Measurements from ENCODE around the gene FSTL1. TPM values are rescaled to one million over a fixed set of nuclear protein-coding genes. Genes with fewer than 3 reads are reported as not detected.

FSTL1 gene
- total RNA-seq, 2 experiments from 2014 or later = 0.03 TPM; not detected in 1

DNA sequence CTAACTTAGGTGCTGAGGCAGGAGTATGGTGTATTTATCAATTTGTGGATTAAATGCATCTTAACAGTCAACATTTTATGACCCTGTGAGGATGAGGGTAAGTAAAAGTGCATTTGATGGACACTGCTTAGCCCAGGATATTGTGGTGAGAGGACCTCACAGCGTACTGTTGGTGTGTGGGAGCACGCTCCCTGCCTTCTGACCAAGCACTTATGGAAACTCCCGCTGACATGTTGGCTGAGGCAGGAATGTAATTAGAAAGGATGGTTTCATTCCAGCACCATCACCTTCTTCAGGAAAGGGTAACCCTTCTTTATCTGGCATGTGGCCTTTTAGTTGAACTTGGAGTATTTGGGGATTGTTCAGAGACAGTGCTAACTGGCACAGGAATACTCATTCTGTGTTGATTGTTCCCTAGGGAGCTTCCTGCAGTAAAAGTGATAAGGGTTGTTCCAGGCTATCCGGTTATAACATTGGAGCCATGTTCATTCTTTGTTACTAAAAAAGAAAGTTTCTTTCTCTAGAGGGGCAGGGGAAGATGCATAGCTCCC lies 11.7 kb upstream of the FSTL1 start:
- ChIA-PET POLR2A (no interaction called here), CTCF (interaction anchor here (1.2 kb wide), 1 partner anchor 45 kb away, joined by 3 read pairs; no protein-coding TSS in a partner anchor)
- DNase-seq = no peak
- Histone ChIP-seq H3K27me3 (ENCODE audit: control insufficient read depth in 1 of 2, insufficient read depth in 2 of 2, low read length in 2 of 2) (no peaks in the 10 kb centered on the region), H3K36me3 (ENCODE audit: insufficient read depth, low read length) (no peaks in the 10 kb centered on the region), H3K9me3 (ENCODE audit: control insufficient read depth in 1 of 2, insufficient read depth in 1 of 2, low read length in 2 of 2) (no peaks in the 10 kb centered on the region), H3K4me3 (ENCODE audit: low read length) (no peak overlapping the region), H3K4me1 (ENCODE audit: insufficient read depth, low read length) (no peaks in the 10 kb centered on the region), H3K27ac (ENCODE audit: low read depth in 1 of 2, low read length in 2 of 2) (no peak overlapping the region)
- Mint-ChIP-seq H3K9me3 (no peaks in the 10 kb centered on the region), H3K4me1 (ENCODE audit: low read depth) (no peaks in the 10 kb centered on the region), H3K36me3 (ENCODE audit: low read depth) (no peaks in the 10 kb centered on the region), H3K27me3 (peaks cover 6% of the 10 kb centered on the region), H3K27ac (no peak overlapping the region), H3K4me3 (no peak overlapping the region)
- no peak for TF ChIP-seq CTCF (IDR thresholded peaks at IDR 0.05)
- ATAC-seq (ENCODE audit: poor library complexity) = no peak
- intact Hi-C loops (cut with DNase I, micrococcal nuclease) = no loop called here

DNA sequence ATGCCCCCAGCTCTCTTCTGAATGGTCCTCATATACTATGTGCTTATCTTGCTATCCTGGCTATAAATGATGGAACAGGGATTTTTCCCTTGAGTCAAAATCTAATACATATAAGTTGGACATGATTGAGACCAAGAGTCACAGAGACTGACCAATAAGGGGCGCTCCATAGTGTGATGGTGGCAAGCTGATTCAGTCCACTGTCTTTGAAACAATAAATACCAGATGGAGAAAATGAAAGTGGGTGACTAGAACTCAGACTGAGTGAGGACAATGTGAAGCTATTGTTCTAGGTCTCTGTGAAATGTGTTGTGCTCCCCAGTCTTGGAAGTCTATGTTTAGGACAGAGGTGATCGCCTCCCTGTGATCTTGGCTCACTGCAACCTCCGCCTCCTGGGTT lies 10.6 kb upstream of the FSTL1 start:
- CTCF ChIA-PET = no interaction called here
- ATAC-seq (ENCODE audit: poor library complexity) (no peak), DNase-seq (no peak)
- Histone ChIP-seq H3K36me3 (ENCODE audit: insufficient read depth, low read length) (no peaks in the 10 kb centered on the region), H3K4me1 (ENCODE audit: insufficient read depth, low read length) (no peaks in the 10 kb centered on the region), H3K27ac (ENCODE audit: low read depth in 1 of 2, low read length in 2 of 2) (no peak overlapping the region), H3K4me3 (ENCODE audit: low read length) (no peak overlapping the region), H3K27me3 (ENCODE audit: control insufficient read depth in 1 of 2, insufficient read depth in 2 of 2, low read length in 2 of 2) (no peaks in the 10 kb centered on the region), H3K9me3 (ENCODE audit: control insufficient read depth in 1 of 2, insufficient read depth in 1 of 2, low read length in 2 of 2) (no peaks in the 10 kb centered on the region)
- intact Hi-C loops (cut with DNase I, micrococcal nuclease) = no loop called here
- Mint-ChIP-seq H3K9me3 (no peaks in the 10 kb centered on the region), H3K36me3 (ENCODE audit: low read depth) (no peaks in the 10 kb centered on the region), H3K27ac (no peak overlapping the region), H3K4me1 (ENCODE audit: low read depth) (no peaks in the 10 kb centered on the region), H3K4me3 (no peak overlapping the region), H3K27me3 (peaks cover 6% of the 10 kb centered on the region)
- POLR2A ChIA-PET = no interaction called here
- TF ChIP-seq CTCF (IDR thresholded peaks at IDR 0.05) = no peak

DNA sequence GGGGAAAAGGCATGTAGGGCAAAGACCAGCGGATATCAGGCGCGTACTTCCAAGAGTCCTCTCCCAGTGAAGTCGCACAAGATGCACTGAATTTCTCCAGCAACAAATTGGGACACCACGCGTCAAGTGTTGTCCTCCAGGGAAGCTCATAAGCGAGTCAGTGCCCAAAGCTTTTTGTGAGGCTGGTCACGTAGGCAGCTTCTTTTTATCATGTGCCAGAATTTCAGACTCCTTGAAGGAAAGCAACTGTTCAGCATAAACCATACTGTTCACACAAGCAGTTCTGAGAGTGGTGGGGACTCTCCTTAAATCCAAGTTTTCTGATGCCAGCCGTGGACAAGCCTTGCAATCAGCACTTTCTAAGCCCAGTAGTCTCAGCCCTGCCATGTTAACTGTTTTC lies 10.1 kb upstream of the FSTL1 start:
- no peak overlapping the region for H3K4me3 Mint-ChIP-seq
- no peaks in the 10 kb centered on the region for H3K9me3 ChIP-seq (ENCODE audit: control insufficient read depth in 1 of 2, insufficient read depth in 1 of 2, low read length in 2 of 2)
- ATAC-seq (ENCODE audit: poor library complexity) (no peak), DNase-seq (no peak)
- no peaks in the 10 kb centered on the region for H3K9me3 Mint-ChIP-seq
- no peaks in the 10 kb centered on the region for H3K36me3 ChIP-seq (ENCODE audit: insufficient read depth, low read length)
- H3K4me1 ChIP-seq (ENCODE audit: insufficient read depth, low read length) = no peaks in the 10 kb centered on the region
- peaks cover 6% of the 10 kb centered on the region for H3K27me3 Mint-ChIP-seq
- no peaks in the 10 kb centered on the region for H3K36me3 Mint-ChIP-seq (ENCODE audit: low read depth)
- H3K4me3 ChIP-seq (ENCODE audit: low read length) = no peak overlapping the region
- H3K4me1 Mint-ChIP-seq (ENCODE audit: low read depth) = no peaks in the 10 kb centered on the region
- intact Hi-C loops (cut with DNase I, micrococcal nuclease) = no loop called here
- no peak overlapping the region for H3K27ac ChIP-seq (ENCODE audit: low read depth in 1 of 2, low read length in 2 of 2)
- ChIA-PET POLR2A (no interaction called here), CTCF (interaction anchor here (0.6 kb wide), 1 partner anchor 48 kb away, joined by 3 read pairs; no protein-coding TSS in a partner anchor)
- no peak for TF ChIP-seq CTCF (IDR thresholded peaks at IDR 0.05)
- H3K27me3 ChIP-seq (ENCODE audit: control insufficient read depth in 1 of 2, insufficient read depth in 2 of 2, low read length in 2 of 2) = no peaks in the 10 kb centered on the region
- no peak overlapping the region for H3K27ac Mint-ChIP-seq
